T follicular helper cell (primary cell): ENCODE results near the gene C1orf159.
"Not testable (repeated sequence)": the region's sequence is repeated elsewhere in the genome, so short reads cannot be mapped to it uniquely, and the experiment has no call there.

ENCODE experiments used
- DNase-seq: peaks from one replicate; pipeline ENCODE4 v3.0.0-alpha.2; 2020; ENCODE audit warnings: low read depth

The C1orf159 gene

GRCh38 chr1:1149416-1149815 lies 33.5 kb upstream of the C1orf159 start:
- no peak for DNase-seq

- no peak for DNase-seq
Measured at GRCh38 chr1:1148569-1148968, 32.7 kb upstream of the C1orf159 start.

GRCh38 chr1:1148061-1148460 lies 32.2 kb upstream of the C1orf159 start:
- DNase-seq, result no peak

GRCh38 chr1:1146596-1146995 lies 30.7 kb upstream of the C1orf159 start:
- DNase-seq, result no peak

GRCh38 chr1:1146026-1146425 lies 30.1 kb upstream of the C1orf159 start:
- no peak for DNase-seq

- no peak for DNase-seq
Measured at GRCh38 chr1:1145547-1145914, 29.6 kb upstream of the C1orf159 start.

GRCh38 chr1:1144843-1145546 lies 29.1 kb upstream of the C1orf159 start:
- no peak for DNase-seq

GRCh38 chr1:1144122-1144842 lies 28.4 kb upstream of the C1orf159 start:
- DNase-seq, result peak; percentile 33

- no peak for DNase-seq
Measured at GRCh38 chr1:1143636-1144035, 27.7 kb upstream of the C1orf159 start.

- no peak for DNase-seq
Measured at GRCh38 chr1:1142844-1143243, 27.0 kb upstream of the C1orf159 start.

- DNase-seq, result not testable (repeated sequence)
Measured at GRCh38 chr1:1142352-1142751, 26.5 kb upstream of the C1orf159 start.

GRCh38 chr1:1141911-1142250 lies 26.0 kb upstream of the C1orf159 start:
- no peak for DNase-seq

GRCh38 chr1:1141244-1141910 lies 25.5 kb upstream of the C1orf159 start:
- no peak for DNase-seq

GRCh38 chr1:1140673-1141072 lies 24.8 kb upstream of the C1orf159 start:
- no peak for DNase-seq

GRCh38 chr1:1137256-1138045 lies 21.6 kb upstream of the C1orf159 start:
- peak; percentile 42 for DNase-seq

GRCh38 chr1:1136547-1137230 lies 20.8 kb upstream of the C1orf159 start:
- no peak for DNase-seq

GRCh38 chr1:1135339-1136136 lies 19.6 kb upstream of the C1orf159 start:
- no peak for DNase-seq

GRCh38 chr1:1134300-1134970 lies 18.5 kb upstream of the C1orf159 start:
- DNase-seq, result no peak

- no peak for DNase-seq
Measured at GRCh38 chr1:1132956-1133750, 17.3 kb upstream of the C1orf159 start.
